HG03108 (cell line): ENCODE data around the gene PHLDB1.

Source experiments
- ATAC-seq: cut with Tn5 transposase; IDR thresholded peaks from one replicate; pipeline ENCODE4 v1.9.1; 2021; ENCODE audit warnings: moderate library complexity; ENCODE audit not compliant: unreplicated experiment

Gene PHLDB1

GRCh38 chr11:118636569-118637290 lies 29.3 kb downstream of the PHLDB1 start:
- no peak for ATAC-seq

DNA sequence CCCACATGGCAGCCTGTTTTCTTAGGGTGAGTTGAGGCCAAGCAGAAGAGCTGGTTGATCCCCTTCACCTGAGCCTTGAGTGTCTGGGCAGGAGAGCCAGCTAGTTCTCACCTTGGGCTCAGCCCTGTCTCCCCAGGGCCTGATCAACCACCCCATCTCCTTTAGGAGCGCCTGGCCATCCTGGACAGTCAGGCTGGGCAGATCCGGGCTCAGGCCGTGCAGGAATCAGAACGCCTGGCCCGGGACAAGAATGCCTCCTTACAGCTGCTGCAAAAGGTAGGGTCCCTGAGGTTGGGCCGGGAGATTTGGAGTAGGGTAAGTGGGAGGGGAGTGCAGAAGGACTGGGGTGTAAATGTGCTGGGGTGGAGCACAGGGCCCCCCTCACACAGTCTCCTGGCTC lies 31.3 kb downstream of the PHLDB1 start:
- ATAC-seq = no peak

- no peak for ATAC-seq
Observed at GRCh38 chr11:118639899-118640298, 32.5 kb downstream of the PHLDB1 start.

- no peak for ATAC-seq
Observed at GRCh38 chr11:118640332-118641154, 33.1 kb downstream of the PHLDB1 start.

GRCh38 chr11:118641397-118642019 lies 34.1 kb downstream of the PHLDB1 start:
- no peak for ATAC-seq

GRCh38 chr11:118643142-118643994 lies 36.0 kb downstream of the PHLDB1 start:
- ATAC-seq = no peak

GRCh38 chr11:118643995-118644345 lies 36.6 kb downstream of the PHLDB1 start:
- ATAC-seq = no peak

DNA sequence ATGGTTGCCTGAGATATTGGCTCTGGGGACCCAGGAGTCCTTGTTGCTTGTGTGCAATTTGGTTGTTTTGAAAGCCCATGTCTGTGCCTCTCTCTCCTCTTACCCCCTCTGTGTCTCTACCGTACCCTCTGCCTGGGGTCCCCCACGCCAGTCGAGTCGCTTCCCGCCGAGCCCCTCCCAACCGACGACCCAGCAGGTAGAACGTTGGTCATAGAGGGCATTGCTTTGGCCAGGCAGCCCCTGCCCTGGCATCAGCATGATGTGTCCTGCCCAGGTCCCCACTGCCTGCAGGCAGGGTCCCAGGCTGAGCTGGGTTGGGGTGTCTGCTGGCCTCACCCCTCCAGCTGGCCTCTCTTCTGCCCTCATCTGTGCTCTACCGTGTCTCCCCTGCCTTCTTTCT lies 37.1 kb downstream of the PHLDB1 start:
- no peak for ATAC-seq

DNA sequence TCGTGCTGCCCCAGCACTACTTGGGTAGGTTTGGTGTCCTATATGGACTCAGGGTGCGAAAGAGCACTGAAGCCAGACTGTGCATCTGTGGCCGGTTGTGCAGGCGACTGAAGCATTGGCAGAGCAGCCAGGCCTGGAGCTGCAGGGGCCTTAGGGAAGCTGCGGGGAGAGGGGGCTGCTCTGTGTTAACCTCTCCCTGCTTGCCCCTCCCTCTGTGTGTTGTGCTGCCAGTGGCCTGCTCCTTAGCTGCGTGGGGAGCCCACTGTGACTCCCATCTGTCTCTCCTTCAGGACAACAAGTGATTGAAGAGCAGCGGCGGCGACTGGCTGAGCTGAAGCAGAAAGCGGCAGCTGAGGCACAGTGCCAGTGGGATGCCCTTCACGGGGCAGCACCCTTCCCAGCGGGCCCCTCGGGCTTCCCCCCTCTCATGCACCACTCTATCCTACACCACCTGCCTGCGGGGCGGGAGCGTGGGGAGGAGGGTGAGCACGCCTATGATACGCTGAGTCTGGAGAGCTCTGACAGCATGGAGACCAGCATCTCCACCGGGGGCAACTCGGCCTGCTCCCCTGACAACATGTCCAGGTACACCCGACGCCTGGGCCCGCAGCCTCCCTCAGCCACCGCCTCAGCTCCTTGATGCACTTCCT lies 37.8 kb downstream of the PHLDB1 start:
- no peak for ATAC-seq

- no peak for ATAC-seq
Observed at GRCh38 chr11:118646393-118646792, 39.0 kb downstream of the PHLDB1 start.

GRCh38 chr11:118648291-118648690 lies 40.9 kb downstream of the PHLDB1 start:
- ATAC-seq = no peak

DNA sequence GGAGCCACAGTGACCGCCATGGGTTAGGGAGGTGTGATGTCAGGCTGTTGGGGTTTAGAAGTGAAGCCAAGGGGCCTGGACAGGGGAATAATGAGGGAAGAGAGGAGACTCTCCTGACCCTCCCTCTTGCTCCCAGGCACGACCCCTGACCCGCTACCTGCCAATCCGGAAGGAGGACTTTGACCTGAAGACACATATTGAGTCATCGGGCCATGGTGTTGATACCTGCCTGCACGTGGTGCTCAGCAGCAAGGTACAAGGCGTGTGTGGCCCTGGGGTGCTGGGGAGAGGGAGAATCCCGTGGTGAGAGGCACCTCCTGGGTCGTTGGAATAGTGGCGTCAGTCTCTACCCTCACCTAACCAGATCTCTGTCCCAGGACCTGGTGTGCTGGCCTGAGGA lies 42.5 kb downstream of the PHLDB1 start:
- ATAC-seq = no peak

GRCh38 chr11:118650366-118650765 lies 43.0 kb downstream of the PHLDB1 start:
- no peak for ATAC-seq

DNA sequence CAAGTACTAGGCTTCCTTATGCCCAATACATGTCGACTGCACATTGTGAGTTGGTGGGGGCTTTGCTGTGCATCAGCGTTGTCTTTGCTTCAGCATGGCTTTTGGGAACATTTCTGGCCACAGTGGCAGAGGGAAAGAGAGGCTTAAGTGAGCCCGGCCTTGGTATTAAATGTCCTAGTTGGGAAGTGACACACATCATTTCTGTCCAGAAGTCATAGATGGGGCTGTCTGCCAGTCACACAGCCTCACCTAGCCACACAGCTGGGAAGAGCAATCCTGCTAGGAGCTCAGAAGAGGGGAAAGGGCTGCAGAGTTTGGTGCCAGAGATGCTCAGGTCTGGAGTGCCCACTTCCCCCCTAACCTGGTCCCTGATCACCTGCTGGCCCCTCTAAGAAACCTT lies 44.4 kb downstream of the PHLDB1 start:
- no peak for ATAC-seq

DNA sequence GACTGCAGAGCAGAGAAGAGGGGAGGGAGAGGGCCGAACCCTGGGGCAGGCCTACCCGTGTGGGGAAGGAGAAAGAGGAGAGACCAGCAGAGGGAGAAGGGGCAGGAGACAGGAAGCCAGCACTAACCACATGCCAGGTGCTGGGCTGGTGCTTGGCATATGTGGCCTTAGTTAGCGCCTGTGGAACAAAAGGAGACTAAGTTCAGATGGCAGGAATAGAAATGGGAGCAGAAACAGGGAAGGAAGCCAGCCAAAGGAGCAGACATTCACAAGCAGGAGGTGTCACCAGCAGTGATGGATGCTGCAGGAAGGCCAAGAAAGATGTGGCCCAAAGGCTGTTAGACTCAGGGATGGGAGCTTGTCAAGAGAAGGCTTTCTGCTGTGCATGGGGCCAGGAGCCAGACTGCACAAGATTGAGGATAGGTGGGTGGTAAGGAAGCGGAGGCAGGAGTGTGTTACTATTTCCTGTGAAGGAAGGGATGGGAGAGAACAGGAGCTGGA lies 45.3 kb downstream of the PHLDB1 start:
- ATAC-seq = no peak

GRCh38 chr11:118653684-118654390 lies 46.4 kb downstream of the PHLDB1 start:
- no peak for ATAC-seq

DNA sequence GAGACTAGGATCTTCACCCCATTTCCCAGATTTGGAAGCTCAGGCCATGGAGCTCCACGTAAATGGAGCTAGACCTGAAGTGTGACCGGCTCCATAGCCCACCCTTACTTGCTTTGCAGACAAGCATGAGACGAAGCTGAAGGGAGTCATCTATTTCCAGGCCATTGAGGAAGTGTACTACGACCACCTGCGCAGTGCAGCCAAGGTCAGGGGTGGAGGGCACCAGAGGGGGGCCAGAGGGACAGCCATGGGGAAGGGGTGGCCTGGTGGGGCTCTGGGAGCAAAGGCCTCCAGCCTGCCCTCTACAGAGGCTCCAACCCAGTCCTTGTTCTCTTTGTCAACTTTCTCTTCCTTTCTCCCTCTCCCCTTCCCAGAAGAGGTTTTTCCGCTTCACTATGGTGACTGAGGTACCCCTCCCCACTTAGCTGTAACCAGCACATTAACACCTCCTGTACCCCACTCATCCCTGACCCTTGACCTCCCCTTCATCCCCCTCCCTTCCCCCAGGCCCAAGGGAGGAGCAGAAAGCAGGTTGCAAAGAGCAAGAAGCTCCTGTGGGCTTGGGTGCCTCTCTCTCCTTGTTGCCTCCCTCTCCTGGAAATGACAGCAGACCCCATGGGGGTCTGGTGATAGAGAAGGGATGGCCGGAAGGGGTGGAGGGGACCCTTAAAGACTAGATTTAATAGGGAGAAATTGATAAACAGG lies 48.2 kb downstream of the PHLDB1 start:
- no peak for ATAC-seq

DNA sequence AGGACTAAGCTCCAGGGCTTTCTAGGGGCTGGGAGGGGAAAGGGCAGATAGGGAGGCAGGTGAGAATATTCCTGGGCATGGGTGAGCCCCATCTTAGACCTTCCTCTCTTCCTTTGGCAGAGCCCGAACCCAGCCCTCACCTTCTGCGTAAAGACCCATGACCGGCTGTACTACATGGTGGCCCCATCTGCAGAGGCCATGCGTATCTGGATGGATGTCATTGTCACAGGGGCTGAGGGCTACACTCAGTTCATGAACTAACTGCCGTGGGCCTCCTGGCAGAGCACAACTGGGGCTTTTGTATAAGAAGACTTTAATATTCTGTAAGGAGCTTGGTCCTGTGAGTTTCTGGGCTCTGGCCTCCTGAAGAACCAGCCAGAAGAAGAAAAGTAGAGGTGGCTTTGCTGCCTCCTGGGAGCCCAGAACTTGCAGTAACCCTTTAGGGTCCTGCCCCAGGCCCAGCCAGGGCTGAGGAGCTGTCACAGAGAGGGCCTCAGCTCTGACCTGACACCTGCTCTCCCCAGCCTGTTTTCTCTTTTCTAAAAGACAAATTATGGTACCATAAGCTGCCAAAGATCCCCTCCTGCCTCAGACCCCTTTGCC lies 49.2 kb downstream of the PHLDB1 start:
- no peak for ATAC-seq

DNA sequence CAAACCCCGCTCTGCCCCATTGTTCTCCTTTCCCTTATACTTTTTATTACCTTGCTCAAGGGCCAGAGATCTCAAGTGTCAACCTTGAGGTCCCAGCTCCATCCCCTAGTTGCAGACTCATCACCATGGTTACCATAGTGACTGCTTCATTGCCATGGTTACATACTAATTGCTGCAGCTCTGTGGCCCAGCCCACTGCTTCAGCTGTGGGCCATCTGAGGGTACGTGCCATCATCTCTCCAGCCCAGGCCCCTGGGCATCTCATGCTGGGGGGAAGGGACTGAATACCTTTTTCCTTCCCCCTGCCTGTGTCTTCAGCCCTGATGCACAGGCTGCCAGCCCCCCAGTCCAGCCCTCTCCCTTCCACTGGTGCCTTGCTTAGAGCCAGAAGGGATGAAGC lies 49.8 kb downstream of the PHLDB1 start:
- no peak for ATAC-seq
